OCI-LY1 (cell line): ENCODE data around the gene LRMDA.

Source experiments
- H2AFZ ChIP-seq: fragments of 200-600 bp; sonication (generic), shearing (Covaris generic); 2 replicates; pipeline ENCODE4 v1.6.0; 2014; ENCODE audit warnings: antibody characterized with exemption, mild to moderate bottlenecking, low read length
- H3F3A ChIP-seq: fragments of 200-600 bp; sonication (generic), shearing (Covaris generic); 2 replicates; pipeline ENCODE4 v1.6.0; 2014; ENCODE audit warnings: mild to moderate bottlenecking, antibody characterized with exemption, low read length, moderate library complexity; ENCODE audit not compliant: insufficient read depth
- H3K27ac ChIP-seq: fragments of 200-600 bp; sonication (generic); 2 replicates; pipeline ENCODE4 v1.5.1; 2014; ENCODE audit warnings: low read length, mixed run types, mild to moderate bottlenecking, low read depth; ENCODE audit not compliant: poor library complexity, severe bottlenecking
- H3K27me3 ChIP-seq: fragments of 200-600 bp; sonication (generic); 2 replicates; pipeline ENCODE4 v1.6.0; 2014; ENCODE audit warnings: antibody characterized with exemption, mild to moderate bottlenecking, low read length, moderate library complexity; ENCODE audit not compliant: insufficient read depth
- H3K36me3 ChIP-seq: fragments of 200-600 bp; sonication (generic); 2 replicates; pipeline ENCODE4 v1.6.1; 2014; ENCODE audit warnings: mild to moderate bottlenecking, antibody characterized with exemption, low read length, moderate library complexity, mixed read lengths; ENCODE audit not compliant: insufficient read depth
- H3K4me1 ChIP-seq: fragments of 200-600 bp; sonication (generic); 2 replicates; pipeline ENCODE4 v1.5.1; 2014; ENCODE audit warnings: mild to moderate bottlenecking, low read length, moderate library complexity; ENCODE audit not compliant: insufficient read depth, severe bottlenecking
- H3K4me2 ChIP-seq: fragments of 200-600 bp; sonication (generic), shearing (Covaris generic); 2 replicates; pipeline ENCODE4 v1.6.1; 2014; ENCODE audit warnings: low read length
- H3K4me3 ChIP-seq: fragments of 200-600 bp; sonication (generic); 2 replicates; pipeline ENCODE4 v1.5.1; 2014; ENCODE audit warnings: low read length, low read depth, mild to moderate bottlenecking, mixed read lengths; ENCODE audit not compliant: poor library complexity, severe bottlenecking
- H3K79me2 ChIP-seq: fragments of 200-600 bp; shearing (Covaris generic); 2 replicates; pipeline ENCODE4 v1.6.1; 2016; ENCODE audit warnings: mixed run types, low read length, mixed read lengths; ENCODE audit not compliant: insufficient read depth
- H3K9ac ChIP-seq: fragments of 200-600 bp; sonication (generic), shearing (Covaris generic); 2 replicates; pipeline ENCODE4 v1.6.1; 2014; ENCODE audit warnings: mild to moderate bottlenecking, low read length, mixed read lengths
- H3K9me2 ChIP-seq: fragments of 200-600 bp; sonication (generic), shearing (Covaris generic); 2 replicates; pipeline ENCODE4 v1.6.1; 2014; ENCODE audit warnings: low read depth, mild to moderate bottlenecking, low read length, mixed read lengths
- H3K9me3 ChIP-seq: fragments of 200-600 bp; shearing (Covaris generic); 2 replicates; pipeline ENCODE4 v1.6.1; 2014; ENCODE audit warnings: low read length, mixed read lengths
- H4K20me1 ChIP-seq: fragments of 200-600 bp; sonication (generic), shearing (Covaris generic); 2 replicates; pipeline ENCODE4 v1.6.0; 2016; ENCODE audit warnings: mild to moderate bottlenecking, low read length; ENCODE audit not compliant: insufficient read depth
- CTCF ChIP-seq: fragments of 200-600 bp; sonication (generic), shearing (Covaris generic); IDR thresholded peaks from 2 replicates; pipeline ENCODE4 v1.5.1; 2017; ENCODE audit warnings: mild to moderate bottlenecking, antibody characterized with exemption, low read length, moderate library complexity, mixed read lengths
- EZH2 ChIP-seq: fragments of 200-600 bp; sonication (generic), shearing (Covaris generic); IDR thresholded peaks from 2 replicates; pipeline ENCODE4 v1.8.0; 2017; ENCODE audit warnings: borderline replicate concordance, mixed run types, mild to moderate bottlenecking, antibody characterized with exemption, low read length, moderate library complexity, mixed read lengths

LRMDA gene

GRCh38 chr10:76169246-76169645, 737.8 kb downstream of the LRMDA start:
- Histone ChIP-seq H3K9ac (no peak overlapping the region), H3K4me1 (no peaks in the 10 kb centered on the region), H3K27ac (no peak overlapping the region), H3K9me3 (no peaks in the 10 kb centered on the region), H3K36me3 (no peaks in the 10 kb centered on the region), H3K27me3 (no peaks in the 10 kb centered on the region), H3K4me2 (no peak overlapping the region), H3K9me2 (no peaks in the 10 kb centered on the region), H2AFZ (no peak overlapping the region), H3K4me3 (no peak overlapping the region), H3K79me2 (no peaks in the 10 kb centered on the region), H4K20me1 (no peaks in the 10 kb centered on the region), H3F3A (no peaks in the 10 kb centered on the region)
- TF ChIP-seq CTCF: no peak
- no peak for TF ChIP-seq EZH2

GRCh38 chr10:76172020-76172419, 740.6 kb downstream of the LRMDA start:
- no peak overlapping the region for H2AFZ ChIP-seq
- no peak overlapping the region for H3K9ac ChIP-seq
- no peaks in the 10 kb centered on the region for H4K20me1 ChIP-seq
- no peak overlapping the region for H3K27ac ChIP-seq
- TF ChIP-seq CTCF: no peak
- TF ChIP-seq EZH2: no peak
- no peaks in the 10 kb centered on the region for H3K9me3 ChIP-seq
- H3K36me3 ChIP-seq: no peaks in the 10 kb centered on the region
- H3K79me2 ChIP-seq: no peaks in the 10 kb centered on the region
- no peaks in the 10 kb centered on the region for H3K27me3 ChIP-seq
- H3K4me2 ChIP-seq: no peak overlapping the region
- no peaks in the 10 kb centered on the region for H3K9me2 ChIP-seq
- H3K4me1 ChIP-seq: no peaks in the 10 kb centered on the region
- no peak overlapping the region for H3K4me3 ChIP-seq
- no peaks in the 10 kb centered on the region for H3F3A ChIP-seq

GRCh38 chr10:76175533-76176165, 744.2 kb downstream of the LRMDA start:
- Histone ChIP-seq H4K20me1 (no peaks in the 10 kb centered on the region), H2AFZ (no peak overlapping the region), H3F3A (no peaks in the 10 kb centered on the region), H3K9me3 (no peaks in the 10 kb centered on the region), H3K79me2 (no peaks in the 10 kb centered on the region), H3K4me3 (no peak overlapping the region), H3K9me2 (no peaks in the 10 kb centered on the region), H3K4me2 (no peak overlapping the region), H3K27ac (no peak overlapping the region), H3K9ac (no peak overlapping the region), H3K27me3 (no peaks in the 10 kb centered on the region), H3K4me1 (no peaks in the 10 kb centered on the region), H3K36me3 (no peaks in the 10 kb centered on the region)
- TF ChIP-seq CTCF (no peak), EZH2 (no peak)
